Stimulated activated CD8-positive, alpha-beta memory T cell treated with anti-CD3 and anti-CD28 coated beads, Interleukin-12 subunit alpha, Interleukin-12 subunit beta, amount 100 ng/mL, for 4 hours (primary cell): Measurements from ENCODE around the gene FER1L5.

Experiments used
- DNase-seq: peaks from one replicate; pipeline ENCODE4 v3.0.0-alpha.2; 2020; ENCODE audit warnings: low read depth

Gene FER1L5

GRCh38 chr2:96642564-96643360, at the start of gene FER1L5:
Gene FER1L5, plus strand, starts transcription at chr2:96642764. Its CDS starts 73 bp downstream, at chr2:96642837.
- no peak for DNase-seq

- DNase-seq, result no peak
Observed at GRCh38 chr2:96594282-96594681, 48.3 kb upstream of the FER1L5 start.

- DNase-seq, result no peak
Observed at GRCh38 chr2:96594691-96595152, 47.8 kb upstream of the FER1L5 start.

- no peak for DNase-seq
Observed at GRCh38 chr2:96596596-96596995, 46.0 kb upstream of the FER1L5 start.

GRCh38 chr2:96599941-96600340, 42.6 kb upstream of the FER1L5 start:
- no peak for DNase-seq

- DNase-seq, result no peak
Observed at GRCh38 chr2:96601382-96602292, 40.9 kb upstream of the FER1L5 start.

GRCh38 chr2:96602330-96602823, 40.2 kb upstream of the FER1L5 start:
- DNase-seq, result no peak

- DNase-seq, result no peak
Observed at GRCh38 chr2:96604104-96604503, 38.5 kb upstream of the FER1L5 start.

- no peak for DNase-seq
Observed at GRCh38 chr2:96608469-96609455, 33.8 kb upstream of the FER1L5 start.

GRCh38 chr2:96616128-96616527, 26.4 kb upstream of the FER1L5 start:
- no peak for DNase-seq

GRCh38 chr2:96616535-96616934, 26.0 kb upstream of the FER1L5 start:
- no peak for DNase-seq

GRCh38 chr2:96617012-96617411, 25.6 kb upstream of the FER1L5 start:
- no peak for DNase-seq

GRCh38 chr2:96618596-96619283, 23.8 kb upstream of the FER1L5 start:
- no peak for DNase-seq

GRCh38 chr2:96622544-96622943, 20.0 kb upstream of the FER1L5 start:
- DNase-seq, result no peak

GRCh38 chr2:96623116-96623515, 19.4 kb upstream of the FER1L5 start:
- DNase-seq, result no peak

GRCh38 chr2:96625571-96626552, 16.7 kb upstream of the FER1L5 start:
- no peak for DNase-seq

GRCh38 chr2:96626553-96626942, 16.0 kb upstream of the FER1L5 start:
- DNase-seq, result no peak

- DNase-seq, result no peak
Observed at GRCh38 chr2:96631804-96632435, 10.6 kb upstream of the FER1L5 start.

- no peak for DNase-seq
Observed at GRCh38 chr2:96633641-96634040, 8.9 kb upstream of the FER1L5 start.
